GM18498 (cell line): ENCODE measurements around the gene PTGES2.

Experiments
- ATAC-seq: cut with Tn5 transposase; IDR thresholded peaks from one replicate; pipeline ENCODE4 v1.9.1; 2021; ENCODE audit warnings: mild to moderate bottlenecking, moderate library complexity; ENCODE audit not compliant: unreplicated experiment

PTGES2 gene

GRCh38 chr9:128153947-128154695 lies 26.6 kb upstream of the PTGES2 start:
- ATAC-seq: no peak

GRCh38 chr9:128153060-128153946 lies 25.8 kb upstream of the PTGES2 start:
- ATAC-seq: no peak

GRCh38 chr9:128152133-128153059 lies 24.9 kb upstream of the PTGES2 start:
- ATAC-seq: no peak

GRCh38 chr9:128151309-128152132 lies 24.0 kb upstream of the PTGES2 start:
- no peak for ATAC-seq

GRCh38 chr9:128150594-128151308 lies 23.2 kb upstream of the PTGES2 start:
- ATAC-seq: no peak

- no peak for ATAC-seq
These were observed 22.5 kb upstream of the PTGES2 start for GRCh38 chr9:128149951-128150593.

- no peak for ATAC-seq
These were observed 21.6 kb upstream of the PTGES2 start, which contains the start of gene LCN2 for GRCh38 chr9:128149001-128149701. TSS of gene LCN2 (plus strand) at chr9:128149453. CDS start at chr9:128149526, 73 bp downstream.

GRCh38 chr9:128148509-128149000 lies 21.0 kb upstream of the PTGES2 start:
- no peak for ATAC-seq

GRCh38 chr9:128146591-128147120 lies 19.1 kb upstream of the PTGES2 start:
- ATAC-seq: no peak

GRCh38 chr9:128145951-128146351 lies 18.4 kb upstream of the PTGES2 start:
- no peak for ATAC-seq

GRCh38 chr9:128145536-128145935 lies 18.0 kb upstream of the PTGES2 start:
- no peak for ATAC-seq

GRCh38 chr9:128144239-128145181 lies 17.0 kb upstream of the PTGES2 start:
- no peak for ATAC-seq

- no peak for ATAC-seq
These were observed 16.2 kb upstream of the PTGES2 start for GRCh38 chr9:128143525-128144238.

GRCh38 chr9:128142596-128142995 lies 15.1 kb upstream of the PTGES2 start:
- ATAC-seq: no peak

- no peak for ATAC-seq
These were observed 14.5 kb upstream of the PTGES2 start for GRCh38 chr9:128142061-128142460.

GRCh38 chr9:128141604-128142003 lies 14.1 kb upstream of the PTGES2 start:
- no peak for ATAC-seq
